Ovary (tissue), 3 donors: ENCODE measurements around the gene PRPF40A.

ENCODE experiments used
- CTCF ChIP-seq, 3 donors: fragments of 450-650 bp in 2 of 3; fragments of 200-600 bp in 1 of 3; IDR thresholded peaks; one replicate each; pipeline versions ENCODE4 v1.5.1 to v1.8.0; 2016 to 2022; ENCODE audit warnings: antibody characterized with exemption in 3 of 3, mild to moderate bottlenecking in 1 of 3
- EP300 ChIP-seq: sonication (generic); formaldehyde crosslinking; IDR thresholded peaks from one replicate; pipeline ENCODE4 v1.6.1; 2017; ENCODE audit warnings: antibody characterized with exemption
- POLR2A ChIP-seq: fragments of 450-650 bp; IDR thresholded peaks from one replicate; pipeline ENCODE4 v1.6.1; 2017; ENCODE audit warnings: antibody characterized with exemption, mild to moderate bottlenecking, moderate library complexity
- donor health status: DM: no; HTN: no; CAD: no.

GRCh38 chr2:152674334-152674733 lies 42.9 kb downstream of the PRPF40A start:
- no peak for TF ChIP-seq CTCF (IDR thresholded peaks at IDR 0.05)
- TF ChIP-seq POLR2A: no peak
- no peak for TF ChIP-seq EP300
